OCI-LY3 (cell line): ENCODE results near the gene COMT.

Experiments used
- CTCF ChIP-seq: fragments of 200-600, 300-600 bp; sonication (generic); IDR thresholded peaks from 2 replicates; pipeline ENCODE4 v1.5.1; 2014; ENCODE audit warnings: antibody characterized with exemption, low read length, low read depth
- EZH2phosphoT487 ChIP-seq: fragments of 200-600 bp; shearing (Covaris generic); IDR thresholded peaks from 2 replicates; pipeline ENCODE4 v1.6.1; 2018; ENCODE audit warnings: antibody characterized with exemption, mixed run types, low read depth

DNA sequence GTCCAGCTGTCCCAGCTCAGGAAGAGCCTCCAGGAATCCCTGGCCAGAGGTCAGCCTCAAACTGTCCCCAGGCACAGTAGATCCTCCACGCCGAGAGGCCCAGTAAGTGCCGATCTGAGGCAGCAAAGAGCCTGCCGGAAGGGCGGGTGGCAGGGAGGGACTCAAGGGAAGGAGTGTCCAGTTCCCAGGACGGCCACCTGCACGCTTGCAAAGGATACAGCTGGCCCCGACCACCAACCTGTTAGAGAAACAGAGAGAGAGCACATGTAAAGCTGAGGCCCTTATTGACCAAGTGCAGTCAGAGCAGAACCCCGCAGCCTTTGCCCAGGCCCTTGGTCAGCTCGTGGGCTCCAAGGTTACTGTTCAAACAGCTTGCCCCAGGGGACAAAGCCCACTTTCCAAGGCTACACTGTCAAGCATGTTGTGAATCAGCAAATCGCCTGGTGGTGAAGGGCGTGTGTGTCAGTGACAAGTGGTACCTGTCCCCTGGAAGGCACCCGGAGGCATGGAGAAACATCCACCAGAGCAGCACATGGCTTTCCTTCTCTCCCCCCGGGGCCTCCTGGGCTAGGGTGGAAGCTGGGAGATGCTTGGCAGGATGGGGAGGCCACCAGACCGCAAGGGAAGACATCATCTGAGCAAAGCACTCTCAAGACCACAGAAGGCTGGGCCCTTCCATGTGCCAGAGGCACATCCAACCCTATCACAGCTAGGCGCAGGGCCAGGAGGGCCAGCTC lies 42.6 kb upstream of the COMT start:
- TF ChIP-seq CTCF (no peak), EZH2phosphoT487 (no peak)
